Inferior parietal cortex (tissue), 1 donor: ENCODE results near the gene CALY.
"Not testable (repeated sequence)": the region's sequence is repeated elsewhere in the genome, so short reads cannot be mapped to it uniquely, and the experiment has no call there.

ENCODE experiments used
- DNase-seq: peaks from one replicate; pipeline ENCODE4 v3.0.0-alpha.2; 2016; ENCODE audit errors: extremely low spot score

CALY gene

GRCh38 chr10:133336577-133337369, at the start of gene CALY:
Gene CALY, minus strand, starts transcription at chr10:133336896. Its CDS starts 7,907 bp downstream, at chr10:133328989.
- DNase-seq, result peak; percentile 45

GRCh38 chr10:133385214-133385613, 48.5 kb upstream of the CALY start:
- DNase-seq, result no peak

- no peak for DNase-seq
Observed at GRCh38 chr10:133384071-133384470, 47.4 kb upstream of the CALY start.

- no peak for DNase-seq
Observed at GRCh38 chr10:133383551-133383950, 46.9 kb upstream of the CALY start.

GRCh38 chr10:133381036-133381435, 44.3 kb upstream of the CALY start:
- DNase-seq, result no peak

GRCh38 chr10:133379801-133380666, 43.3 kb upstream of the CALY start:
- DNase-seq, result no peak

- no peak for DNase-seq
Observed at GRCh38 chr10:133379152-133379800, 42.6 kb upstream of the CALY start, which contains the start of gene PAOX. Gene PAOX, plus strand, starts transcription at chr10:133379262. Its CDS starts 55 bp downstream, at chr10:133379317.

GRCh38 chr10:133378251-133379096, 41.8 kb upstream of the CALY start:
- DNase-seq, result peak; percentile 64

- no peak for DNase-seq
Observed at GRCh38 chr10:133377818-133378250, 41.1 kb upstream of the CALY start.

- DNase-seq, result no peak
Observed at GRCh38 chr10:133377025-133377817, 40.5 kb upstream of the CALY start.

GRCh38 chr10:133376183-133376582, 39.5 kb upstream of the CALY start:
- not testable (repeated sequence) for DNase-seq

GRCh38 chr10:133375357-133376115, 38.8 kb upstream of the CALY start:
- no peak for DNase-seq

- DNase-seq, result peak; percentile 87
Observed at GRCh38 chr10:133373174-133374090, 36.7 kb upstream of the CALY start, which contains the start of gene ECHS1. Gene ECHS1, minus strand, starts transcription at chr10:133373354. Its CDS starts 21 bp downstream, at chr10:133373333.

GRCh38 chr10:133372507-133372906, 35.8 kb upstream of the CALY start:
- no peak for DNase-seq

GRCh38 chr10:133370030-133370786, 33.5 kb upstream of the CALY start:
- no peak for DNase-seq

GRCh38 chr10:133368153-133368552, 31.5 kb upstream of the CALY start:
- DNase-seq, result no peak

GRCh38 chr10:133367461-133367860, 30.8 kb upstream of the CALY start:
- DNase-seq, result not testable (repeated sequence)

- no peak for DNase-seq
Observed at GRCh38 chr10:133366751-133367150, 30.1 kb upstream of the CALY start.
